Osteoblast (primary cell): Measurements from ENCODE around the gene OR51F1. TPM values are rescaled to one million over a fixed set of nuclear protein-coding genes. Genes with fewer than 3 reads are reported as not detected.

Experiments
- DNase-seq: peaks from one replicate; pipeline ENCODE4 v3.0.0; 2011; ENCODE audit warnings: low spot score, mixed read lengths; ENCODE audit not compliant: insufficient read length; ENCODE audit errors: missing footprints
- H2AFZ ChIP-seq: 2 replicates; pipeline ENCODE4 v1.6.0; 2011; ENCODE audit warnings: mild to moderate bottlenecking, low read length
- H3K27ac ChIP-seq: 2 replicates; pipeline ENCODE4 v1.5.1; 2011; ENCODE audit warnings: mild to moderate bottlenecking, low read depth, low read length, moderate library complexity
- H3K27me3 ChIP-seq: 2 replicates; pipeline ENCODE4 v1.6.0; 2012; ENCODE audit warnings: mild to moderate bottlenecking, control low read depth, inconsistent platforms, low read length, moderate library complexity; ENCODE audit not compliant: insufficient read depth
- H3K36me3 ChIP-seq: 2 replicates; pipeline ENCODE4 v1.5.1; 2011; ENCODE audit warnings: mild to moderate bottlenecking, low read length, control low read depth, moderate library complexity; ENCODE audit not compliant: insufficient read depth
- H3K4me1 ChIP-seq: 2 replicates; pipeline ENCODE4 v1.5.1; 2011; ENCODE audit warnings: mild to moderate bottlenecking, low read length, control low read depth, moderate library complexity; ENCODE audit not compliant: insufficient read depth
- H3K4me2 ChIP-seq: 2 replicates; pipeline ENCODE4 v1.6.0; 2011; ENCODE audit warnings: mild to moderate bottlenecking, low read length; ENCODE audit not compliant: insufficient read depth
- H3K4me3 ChIP-seq: fragments of 200-600 bp; sonication (generic); 3 replicates; pipeline ENCODE4 v1.5.1; 2012; ENCODE audit warnings: mild to moderate bottlenecking, low read length, inconsistent platforms; ENCODE audit not compliant: insufficient read depth
- H3K79me2 ChIP-seq: 2 replicates; pipeline ENCODE4 v1.6.0; 2012; ENCODE audit warnings: mild to moderate bottlenecking, low read length, control low read depth, inconsistent platforms; ENCODE audit not compliant: insufficient read depth
- H3K9me3 ChIP-seq: 2 replicates; pipeline ENCODE4 v1.5.1; 2011; ENCODE audit warnings: low read depth, low read length, control low read depth
- H4K20me1 ChIP-seq: 2 replicates; pipeline ENCODE4 v1.6.0; 2012; ENCODE audit warnings: mild to moderate bottlenecking, low read length, control low read depth; ENCODE audit not compliant: insufficient read depth
- total RNA-seq: library from RNA; depleted of rRNA; stranded (reverse); fragments of >200 nt; gene quantifications from 2 replicates; pipeline ENCODE4 v1.2.3, GENCODE V29; 2012
- TF ChIP-seq, protein P1 (sequence below): IDR thresholded peaks from 2 replicates; pipeline ENCODE4 v1.5.1; 2011; ENCODE audit warnings: mild to moderate bottlenecking, low read depth, low read length, moderate library complexity; ENCODE audit errors: extremely low read depth

OR51F1 gene
- total RNA-seq, 1 donor, result not detected

DNA sequence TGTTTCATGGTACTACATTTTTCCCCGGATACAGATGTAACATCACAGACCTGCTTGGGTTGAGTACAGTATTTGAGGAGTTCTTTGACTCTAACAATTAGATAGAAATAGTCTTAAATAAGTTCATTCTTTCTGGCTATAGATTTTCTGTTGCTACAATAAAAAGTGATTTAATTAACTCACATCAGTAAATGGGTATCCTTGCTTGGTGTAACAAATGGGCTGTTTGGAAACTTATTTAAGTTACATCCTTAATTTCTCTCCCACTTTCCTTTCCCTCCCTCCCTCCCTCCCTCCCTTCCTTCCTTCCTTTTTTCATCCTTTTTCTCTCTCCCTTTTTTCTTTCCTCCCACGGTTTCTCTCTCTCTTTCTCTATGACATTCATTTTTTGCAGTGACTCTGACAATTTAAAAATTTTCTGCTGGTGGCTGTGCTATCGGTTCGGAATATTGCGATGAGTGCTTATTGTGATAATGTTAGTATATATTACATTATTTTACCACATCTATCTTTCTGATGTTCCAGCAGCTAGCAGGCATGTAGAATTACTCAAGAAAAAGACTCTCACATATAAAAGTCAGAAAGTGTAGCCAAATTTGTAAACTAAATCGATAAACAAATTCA lies 3.2 kb downstream of the OR51F1 start:
- H3K79me2 ChIP-seq, result no peaks in the 10 kb centered on the region
- no peaks in the 10 kb centered on the region for H4K20me1 ChIP-seq
- H2AFZ ChIP-seq, result no peak overlapping the region
- H3K36me3 ChIP-seq, result no peaks in the 10 kb centered on the region
- no peak for DNase-seq
- no peak overlapping the region for H3K4me3 ChIP-seq
- H3K4me1 ChIP-seq, result no peaks in the 10 kb centered on the region
- no peak overlapping the region for H3K27ac ChIP-seq
- H3K9me3 ChIP-seq, result no peaks in the 10 kb centered on the region
- no peaks in the 10 kb centered on the region for H3K27me3 ChIP-seq
- no peak overlapping the region for H3K4me2 ChIP-seq
- TF ChIP-seq, protein P1, sequence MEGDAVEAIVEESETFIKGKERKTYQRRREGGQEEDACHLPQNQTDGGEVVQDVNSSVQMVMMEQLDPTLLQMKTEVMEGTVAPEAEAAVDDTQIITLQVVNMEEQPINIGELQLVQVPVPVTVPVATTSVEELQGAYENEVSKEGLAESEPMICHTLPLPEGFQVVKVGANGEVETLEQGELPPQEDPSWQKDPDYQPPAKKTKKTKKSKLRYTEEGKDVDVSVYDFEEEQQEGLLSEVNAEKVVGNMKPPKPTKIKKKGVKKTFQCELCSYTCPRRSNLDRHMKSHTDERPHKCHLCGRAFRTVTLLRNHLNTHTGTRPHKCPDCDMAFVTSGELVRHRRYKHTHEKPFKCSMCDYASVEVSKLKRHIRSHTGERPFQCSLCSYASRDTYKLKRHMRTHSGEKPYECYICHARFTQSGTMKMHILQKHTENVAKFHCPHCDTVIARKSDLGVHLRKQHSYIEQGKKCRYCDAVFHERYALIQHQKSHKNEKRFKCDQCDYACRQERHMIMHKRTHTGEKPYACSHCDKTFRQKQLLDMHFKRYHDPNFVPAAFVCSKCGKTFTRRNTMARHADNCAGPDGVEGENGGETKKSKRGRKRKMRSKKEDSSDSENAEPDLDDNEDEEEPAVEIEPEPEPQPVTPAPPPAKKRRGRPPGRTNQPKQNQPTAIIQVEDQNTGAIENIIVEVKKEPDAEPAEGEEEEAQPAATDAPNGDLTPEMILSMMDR, result no peak

DNA sequence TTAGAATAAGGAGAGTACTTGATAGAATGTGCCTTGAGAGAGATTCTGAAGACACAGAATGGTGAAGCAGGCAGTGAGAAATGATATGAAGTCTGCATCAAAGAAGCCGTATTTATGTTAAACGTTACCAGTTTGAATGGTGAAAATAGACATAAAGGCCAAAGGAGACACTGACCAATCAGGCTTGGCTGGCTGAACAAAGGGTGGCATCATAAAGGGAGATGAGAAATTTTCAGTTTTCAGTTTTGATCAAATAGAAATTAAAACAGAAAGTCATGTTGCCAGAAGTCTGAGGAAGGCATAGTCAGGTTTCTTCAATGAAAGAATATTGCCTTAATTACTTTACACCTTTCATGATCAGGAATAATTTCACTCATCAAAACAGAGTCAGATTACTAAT lies 6.6 kb downstream of the OR51F1 start:
- no peak overlapping the region for H3K27ac ChIP-seq
- no peaks in the 10 kb centered on the region for H4K20me1 ChIP-seq
- H3K79me2 ChIP-seq, result no peaks in the 10 kb centered on the region
- no peaks in the 10 kb centered on the region for H3K36me3 ChIP-seq
- no peak overlapping the region for H3K4me2 ChIP-seq
- TF ChIP-seq, protein P1, result no peak
- no peaks in the 10 kb centered on the region for H3K27me3 ChIP-seq
- no peaks in the 10 kb centered on the region for H3K9me3 ChIP-seq
- H2AFZ ChIP-seq, result no peak overlapping the region
- H3K4me3 ChIP-seq, result no peak overlapping the region
- H3K4me1 ChIP-seq, result no peaks in the 10 kb centered on the region
- DNase-seq, result no peak

DNA sequence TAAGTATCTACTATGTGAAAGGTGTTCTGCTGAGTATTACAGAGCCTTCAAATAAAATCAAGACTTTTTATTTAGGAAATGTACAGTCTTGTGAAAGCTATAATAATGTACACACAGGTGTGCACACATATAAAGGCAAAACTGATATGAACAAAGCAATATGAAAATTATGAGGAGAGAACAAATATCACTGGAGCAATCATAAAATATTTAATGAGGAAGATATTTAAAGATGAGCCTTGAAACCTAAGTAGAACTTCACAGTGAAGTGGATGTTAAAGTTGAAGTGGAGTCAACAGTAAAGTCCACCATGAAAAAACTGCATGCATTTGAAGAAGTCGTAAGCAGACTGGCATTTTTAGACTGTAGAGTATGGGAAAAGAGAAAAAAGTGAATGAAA lies 18.5 kb downstream of the OR51F1 start:
- no peaks in the 10 kb centered on the region for H3K9me3 ChIP-seq
- H4K20me1 ChIP-seq, result no peaks in the 10 kb centered on the region
- H3K79me2 ChIP-seq, result no peaks in the 10 kb centered on the region
- TF ChIP-seq, protein P1, result no peak
- no peak overlapping the region for H3K27ac ChIP-seq
- no peak for DNase-seq
- no peak overlapping the region for H3K4me2 ChIP-seq
- no peaks in the 10 kb centered on the region for H3K27me3 ChIP-seq
- no peak overlapping the region for H2AFZ ChIP-seq
- no peak overlapping the region for H3K4me3 ChIP-seq
- no peaks in the 10 kb centered on the region for H3K4me1 ChIP-seq
- no peaks in the 10 kb centered on the region for H3K36me3 ChIP-seq

DNA sequence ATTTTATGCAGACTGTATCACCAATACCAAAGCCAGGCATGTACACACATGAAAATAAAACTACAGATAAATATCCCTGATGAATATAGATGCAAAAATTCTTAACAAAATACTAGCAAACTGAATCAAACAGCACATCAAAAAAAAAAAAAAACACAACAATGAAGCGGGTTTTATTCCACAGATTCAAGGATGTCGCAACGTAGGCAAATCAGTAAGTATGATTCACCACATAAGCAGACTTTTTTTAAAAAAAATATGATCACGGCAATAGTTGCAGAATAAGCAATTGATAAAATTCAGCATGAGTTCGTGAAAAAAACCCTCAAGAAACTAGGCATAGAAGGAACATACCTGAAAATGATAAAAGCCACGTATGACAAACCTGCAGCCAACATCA lies 21.3 kb downstream of the OR51F1 start:
- no peaks in the 10 kb centered on the region for H3K4me1 ChIP-seq
- no peak overlapping the region for H3K27ac ChIP-seq
- H4K20me1 ChIP-seq, result no peaks in the 10 kb centered on the region
- no peaks in the 10 kb centered on the region for H3K9me3 ChIP-seq
- TF ChIP-seq, protein P1, result no peak
- no peaks in the 10 kb centered on the region for H3K79me2 ChIP-seq
- H3K4me2 ChIP-seq, result no peak overlapping the region
- DNase-seq, result no peak
- H3K27me3 ChIP-seq, result no peaks in the 10 kb centered on the region
- no peaks in the 10 kb centered on the region for H3K36me3 ChIP-seq
- H3K4me3 ChIP-seq, result no peak overlapping the region
- no peak overlapping the region for H2AFZ ChIP-seq
